Measurements from ENCODE around the gene NOL12.

The NOL12 gene

GRCh38 chr22:37703906-37704305 is 17.8 kb downstream of the NOL12 start:
- TF ChIP-seq, protein P1, sequence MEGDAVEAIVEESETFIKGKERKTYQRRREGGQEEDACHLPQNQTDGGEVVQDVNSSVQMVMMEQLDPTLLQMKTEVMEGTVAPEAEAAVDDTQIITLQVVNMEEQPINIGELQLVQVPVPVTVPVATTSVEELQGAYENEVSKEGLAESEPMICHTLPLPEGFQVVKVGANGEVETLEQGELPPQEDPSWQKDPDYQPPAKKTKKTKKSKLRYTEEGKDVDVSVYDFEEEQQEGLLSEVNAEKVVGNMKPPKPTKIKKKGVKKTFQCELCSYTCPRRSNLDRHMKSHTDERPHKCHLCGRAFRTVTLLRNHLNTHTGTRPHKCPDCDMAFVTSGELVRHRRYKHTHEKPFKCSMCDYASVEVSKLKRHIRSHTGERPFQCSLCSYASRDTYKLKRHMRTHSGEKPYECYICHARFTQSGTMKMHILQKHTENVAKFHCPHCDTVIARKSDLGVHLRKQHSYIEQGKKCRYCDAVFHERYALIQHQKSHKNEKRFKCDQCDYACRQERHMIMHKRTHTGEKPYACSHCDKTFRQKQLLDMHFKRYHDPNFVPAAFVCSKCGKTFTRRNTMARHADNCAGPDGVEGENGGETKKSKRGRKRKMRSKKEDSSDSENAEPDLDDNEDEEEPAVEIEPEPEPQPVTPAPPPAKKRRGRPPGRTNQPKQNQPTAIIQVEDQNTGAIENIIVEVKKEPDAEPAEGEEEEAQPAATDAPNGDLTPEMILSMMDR (conservative IDR thresholded peaks at IDR 0.05), result no peak
- H3K27ac ChIP-seq, result no peak overlapping the region

- no peak overlapping the region for H3K27ac ChIP-seq
- TF ChIP-seq, protein P1 (conservative IDR thresholded peaks at IDR 0.05), result no peak
Measured at GRCh38 chr22:37704645-37705044, 18.5 kb downstream of the NOL12 start.

GRCh38 chr22:37705205-37705604 is 19.1 kb downstream of the NOL12 start:
- H3K27ac ChIP-seq, result no peak overlapping the region
- TF ChIP-seq, protein P1 (conservative IDR thresholded peaks at IDR 0.05), result no peak

DNA sequence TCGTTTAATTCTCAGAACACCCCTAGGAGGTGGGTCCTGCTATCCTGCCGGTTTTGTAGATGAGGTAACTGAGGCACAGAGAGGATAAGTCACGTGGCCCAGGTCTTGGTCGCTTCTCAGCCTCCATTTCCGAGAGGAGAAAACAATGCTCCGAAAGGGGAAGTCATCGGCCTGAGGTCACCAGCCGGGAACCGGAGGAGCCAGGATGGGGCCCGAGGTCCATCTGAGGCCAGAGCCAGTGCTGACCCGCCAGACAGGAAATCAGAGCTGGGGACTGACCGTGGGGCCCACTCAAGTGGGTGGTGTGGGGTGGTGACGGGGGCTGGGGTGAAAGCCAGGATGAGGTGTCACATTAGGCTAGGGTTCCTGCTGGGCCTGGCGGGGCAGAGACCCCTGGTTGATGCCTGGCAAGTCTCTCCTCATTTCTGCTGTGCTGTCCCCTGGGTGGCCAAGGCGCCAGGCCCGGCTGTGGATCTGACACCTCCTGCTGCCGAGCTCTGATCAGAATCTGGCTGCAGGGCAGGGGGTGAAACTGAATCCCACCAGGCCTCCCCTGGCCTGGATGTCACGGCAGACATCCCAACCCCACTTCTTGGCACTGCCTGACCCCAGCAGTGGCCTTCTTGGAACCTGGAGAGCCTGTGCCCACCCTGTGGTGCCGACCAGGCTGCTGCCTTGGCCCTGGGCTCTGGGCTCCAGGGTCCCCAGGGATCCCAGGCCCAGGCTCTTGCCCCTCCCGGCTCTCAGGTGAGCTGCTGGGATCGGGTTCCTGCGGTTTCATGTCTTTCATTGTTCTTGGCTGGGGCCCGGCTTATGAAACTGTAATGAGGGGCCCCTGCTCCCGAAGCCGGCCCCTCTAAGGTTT is 22.7 kb downstream of the NOL12 start:
- H3K27ac ChIP-seq, result no peak overlapping the region
- TF ChIP-seq, protein P1 (conservative IDR thresholded peaks at IDR 0.05), result no peak

DNA sequence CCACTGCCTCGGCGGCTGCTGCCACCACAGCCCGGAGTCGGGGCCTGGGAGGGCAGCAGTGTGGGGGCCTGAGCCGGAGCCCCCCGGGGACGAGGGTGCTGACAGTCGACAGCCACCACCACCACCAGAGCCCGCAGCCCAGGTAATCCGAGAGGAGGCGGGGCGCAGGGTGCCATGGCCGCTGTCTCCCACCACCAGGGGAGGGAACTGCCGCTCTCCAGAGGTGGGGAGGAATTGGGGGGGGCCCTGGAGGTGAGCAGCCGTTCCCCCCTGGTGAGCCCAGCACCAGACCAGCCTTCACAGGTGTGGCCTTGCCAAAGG is 23.3 kb downstream of the NOL12 start:
- H3K27ac ChIP-seq, result no peak overlapping the region
- TF ChIP-seq, protein P1 (conservative IDR thresholded peaks at IDR 0.05), result no peak

DNA sequence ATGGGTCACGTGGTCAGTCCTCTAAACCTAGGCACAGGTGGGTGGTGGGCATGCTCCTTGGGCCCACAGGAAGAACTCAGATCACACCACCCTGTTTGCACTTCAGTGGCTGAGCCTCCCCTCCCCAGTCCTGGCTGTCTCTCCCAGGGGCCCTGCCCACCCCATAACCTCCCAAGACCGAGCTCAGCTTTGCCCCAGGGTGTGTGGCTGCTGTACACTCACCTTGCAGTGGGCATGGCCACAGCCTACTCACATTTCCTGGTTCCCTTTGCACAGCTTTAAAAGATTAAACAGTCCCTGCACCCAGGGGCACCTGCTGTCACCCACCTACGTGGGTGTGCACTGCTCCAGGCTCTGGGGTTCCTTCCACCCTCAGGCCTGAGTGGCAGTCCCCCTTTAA is 24.5 kb downstream of the NOL12 start:
- no peak overlapping the region for H3K27ac ChIP-seq
- TF ChIP-seq, protein P1 (conservative IDR thresholded peaks at IDR 0.05), result no peak

GRCh38 chr22:37711490-37711889 is 25.3 kb downstream of the NOL12 start:
- TF ChIP-seq, protein P1 (conservative IDR thresholded peaks at IDR 0.05), result no peak
- H3K27ac ChIP-seq, result no peak overlapping the region

Data from VCaP (cell line).